Neural cell (in vitro differentiated cells): Measurements from ENCODE around the gene SYNC. TPM values are rescaled to one million over a fixed set of nuclear protein-coding genes. Genes with fewer than 3 reads are reported as not detected.
A peak's percentile ranks its signal among the peaks of the same experiment; 100 is the strongest.

Experiments used
- H2AFZ ChIP-seq: fragments of 200-600, 300-800 bp; sonication (generic), shearing (Covaris generic); 2 replicates; pipeline ENCODE4 v1.6.0; 2014; ENCODE audit warnings: low read depth, mild to moderate bottlenecking, antibody characterized with exemption, low read length, moderate library complexity
- H3F3A ChIP-seq: fragments of 200-600 bp; shearing (Covaris generic); 2 replicates; pipeline ENCODE4 v1.6.1; 2016; ENCODE audit warnings: mild to moderate bottlenecking, moderate library complexity, mixed read lengths, antibody characterized with exemption, low read length; ENCODE audit not compliant: insufficient read depth, poor library complexity, severe bottlenecking
- H3K27ac ChIP-seq: fragments of 200-600, 300-800 bp; sonication (generic), shearing (Covaris generic); 2 replicates; pipeline ENCODE4 v1.5.1; 2014; ENCODE audit warnings: mild to moderate bottlenecking, low read length, moderate library complexity
- H3K27me3 ChIP-seq: fragments of 300-800, 200-600 bp; sonication (generic), shearing (Covaris generic); 2 replicates; pipeline ENCODE4 v1.6.0; 2014; ENCODE audit warnings: mild to moderate bottlenecking, low read depth, low read length, moderate library complexity; ENCODE audit not compliant: insufficient read depth
- H3K36me3 ChIP-seq: fragments of 300-800, 200-600 bp; sonication (generic), shearing (Covaris generic); 2 replicates; pipeline ENCODE4 v1.5.1; 2014; ENCODE audit warnings: mild to moderate bottlenecking, antibody characterized with exemption, low read length, moderate library complexity; ENCODE audit not compliant: insufficient read depth
- H3K4me2 ChIP-seq: fragments of 300-800, 200-600 bp; sonication (generic), shearing (Covaris generic); 2 replicates; pipeline ENCODE4 v1.6.0; 2014; ENCODE audit warnings: mild to moderate bottlenecking, low read length
- H3K4me3 ChIP-seq: fragments of 300-800, 200-600 bp; sonication (generic), shearing (Covaris generic); 2 replicates; pipeline ENCODE4 v1.5.1; 2014; ENCODE audit warnings: mild to moderate bottlenecking, low read length, moderate library complexity
- H3K79me2 ChIP-seq: fragments of 200-600 bp; shearing (Covaris generic); replicated peaks from 2 replicates; pipeline ENCODE4 v1.6.0; 2014; ENCODE audit warnings: mild to moderate bottlenecking, low read length, moderate library complexity; ENCODE audit not compliant: insufficient read depth
- H3K9ac ChIP-seq: fragments of 300-800, 200-600 bp; sonication (generic), shearing (Covaris generic); 2 replicates; pipeline ENCODE4 v1.6.1; 2016; ENCODE audit warnings: mild to moderate bottlenecking, low read length, mixed read lengths
- H3K9me2 ChIP-seq: fragments of 200-600 bp; shearing (Covaris generic); 2 replicates; pipeline ENCODE4 v1.6.1; 2016; ENCODE audit warnings: mild to moderate bottlenecking, low read length, mixed read lengths; ENCODE audit not compliant: insufficient read depth
- H3K9me3 ChIP-seq: fragments of 200-600, 300-800 bp; sonication (generic), shearing (Covaris generic); 2 replicates; pipeline ENCODE4 v1.6.1; 2016; ENCODE audit warnings: mild to moderate bottlenecking, mixed run types, low read length, moderate library complexity, mixed read lengths
- H4K20me1 ChIP-seq: fragments of 200-600 bp; shearing (Covaris generic); 2 replicates; pipeline ENCODE4 v1.6.1; 2016; ENCODE audit warnings: mild to moderate bottlenecking, mixed run types; ENCODE audit not compliant: insufficient read depth
- EP300 ChIP-seq: fragments of 450-650 bp; conservative IDR thresholded peaks from 2 replicates; pipeline ENCODE4 v1.6.1; 2014; ENCODE audit warnings: antibody characterized with exemption, mild to moderate bottlenecking, moderate library complexity; ENCODE audit not compliant: poor library complexity, severe bottlenecking
- EZH2 ChIP-seq: fragments of 200-600, 300-800 bp; shearing (Covaris generic), sonication (generic); IDR thresholded peaks from 2 replicates; pipeline ENCODE4 v1.6.1; 2014; ENCODE audit warnings: antibody characterized with exemption, low read length, borderline replicate concordance, mild to moderate bottlenecking; ENCODE audit not compliant: insufficient read depth, poor library complexity, severe bottlenecking
- MXI1 ChIP-seq: fragments of 450-650 bp; conservative IDR thresholded peaks from 2 replicates; pipeline ENCODE4 v1.6.1; 2014; ENCODE audit warnings: antibody characterized with exemption, mild to moderate bottlenecking; ENCODE audit not compliant: poor library complexity, severe bottlenecking
- POLR2AphosphoS5 ChIP-seq: IDR thresholded peaks from 2 replicates; pipeline ENCODE4 v1.6.1; 2012
- RAD21 ChIP-seq: fragments of 450-650 bp; conservative IDR thresholded peaks from 2 replicates; pipeline ENCODE4 v1.6.1; 2014; ENCODE audit warnings: antibody characterized with exemption, mild to moderate bottlenecking, moderate library complexity
- SMC3 ChIP-seq: fragments of 450-650 bp; conservative IDR thresholded peaks from 2 replicates; pipeline ENCODE4 v1.6.1; 2014; ENCODE audit warnings: antibody characterized with exemption, mild to moderate bottlenecking, moderate library complexity; ENCODE audit not compliant: poor library complexity
- TAF1 ChIP-seq: IDR thresholded peaks from 2 replicates; pipeline ENCODE4 v1.6.1; 2012; ENCODE audit warnings: low read depth
- polyA plus RNA-seq: library from polyadenylated mRNA; depleted of rRNA; stranded (reverse); fragments of >200 nt; gene quantifications from 2 replicates; pipeline ENCODE4 v1.2.3, GENCODE V29; 2014
- TF ChIP-seq, protein P1 (sequence below): IDR thresholded peaks from 2 replicates; pipeline ENCODE4 v1.6.1; 2012; ENCODE audit warnings: borderline replicate concordance
- TF ChIP-seq, protein P2 (sequence below): fragments of 450-650 bp; IDR thresholded peaks from 2 replicates; pipeline ENCODE4 v1.5.1; 2014; ENCODE audit warnings: antibody characterized with exemption, mild to moderate bottlenecking, moderate library complexity; ENCODE audit not compliant: poor library complexity, severe bottlenecking

Gene SYNC
- polyA plus RNA-seq, 1 donor from 2014 or later, result not detected

GRCh38 chr1:32659581-32659980, 43.0 kb downstream of the SYNC start:
- no peak overlapping the region for H3K27ac ChIP-seq
- no peaks in the 10 kb centered on the region for H3F3A ChIP-seq
- H3K36me3 ChIP-seq, result no peaks in the 10 kb centered on the region
- no peaks in the 10 kb centered on the region for H3K9me2 ChIP-seq
- no peaks in the 10 kb centered on the region for H4K20me1 ChIP-seq
- H2AFZ ChIP-seq, result no peak overlapping the region
- H3K4me2 ChIP-seq, result no peak overlapping the region
- H3K4me3 ChIP-seq, result no peak overlapping the region
- no peaks in the 10 kb centered on the region for H3K9me3 ChIP-seq
- peaks cover 31% of the 10 kb centered on the region for H3K79me2 ChIP-seq
- H3K27me3 ChIP-seq, result no peaks in the 10 kb centered on the region
- TF ChIP-seq, protein P1, sequence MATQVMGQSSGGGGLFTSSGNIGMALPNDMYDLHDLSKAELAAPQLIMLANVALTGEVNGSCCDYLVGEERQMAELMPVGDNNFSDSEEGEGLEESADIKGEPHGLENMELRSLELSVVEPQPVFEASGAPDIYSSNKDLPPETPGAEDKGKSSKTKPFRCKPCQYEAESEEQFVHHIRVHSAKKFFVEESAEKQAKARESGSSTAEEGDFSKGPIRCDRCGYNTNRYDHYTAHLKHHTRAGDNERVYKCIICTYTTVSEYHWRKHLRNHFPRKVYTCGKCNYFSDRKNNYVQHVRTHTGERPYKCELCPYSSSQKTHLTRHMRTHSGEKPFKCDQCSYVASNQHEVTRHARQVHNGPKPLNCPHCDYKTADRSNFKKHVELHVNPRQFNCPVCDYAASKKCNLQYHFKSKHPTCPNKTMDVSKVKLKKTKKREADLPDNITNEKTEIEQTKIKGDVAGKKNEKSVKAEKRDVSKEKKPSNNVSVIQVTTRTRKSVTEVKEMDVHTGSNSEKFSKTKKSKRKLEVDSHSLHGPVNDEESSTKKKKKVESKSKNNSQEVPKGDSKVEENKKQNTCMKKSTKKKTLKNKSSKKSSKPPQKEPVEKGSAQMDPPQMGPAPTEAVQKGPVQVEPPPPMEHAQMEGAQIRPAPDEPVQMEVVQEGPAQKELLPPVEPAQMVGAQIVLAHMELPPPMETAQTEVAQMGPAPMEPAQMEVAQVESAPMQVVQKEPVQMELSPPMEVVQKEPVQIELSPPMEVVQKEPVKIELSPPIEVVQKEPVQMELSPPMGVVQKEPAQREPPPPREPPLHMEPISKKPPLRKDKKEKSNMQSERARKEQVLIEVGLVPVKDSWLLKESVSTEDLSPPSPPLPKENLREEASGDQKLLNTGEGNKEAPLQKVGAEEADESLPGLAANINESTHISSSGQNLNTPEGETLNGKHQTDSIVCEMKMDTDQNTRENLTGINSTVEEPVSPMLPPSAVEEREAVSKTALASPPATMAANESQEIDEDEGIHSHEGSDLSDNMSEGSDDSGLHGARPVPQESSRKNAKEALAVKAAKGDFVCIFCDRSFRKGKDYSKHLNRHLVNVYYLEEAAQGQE, result no peak
- no peak for TF ChIP-seq TAF1
- no peak for TF ChIP-seq POLR2AphosphoS5
- no peak for TF ChIP-seq EZH2
- no peak for TF ChIP-seq MXI1
- no peak for TF ChIP-seq EP300
- TF ChIP-seq RAD21, result no peak
- TF ChIP-seq, protein P2, sequence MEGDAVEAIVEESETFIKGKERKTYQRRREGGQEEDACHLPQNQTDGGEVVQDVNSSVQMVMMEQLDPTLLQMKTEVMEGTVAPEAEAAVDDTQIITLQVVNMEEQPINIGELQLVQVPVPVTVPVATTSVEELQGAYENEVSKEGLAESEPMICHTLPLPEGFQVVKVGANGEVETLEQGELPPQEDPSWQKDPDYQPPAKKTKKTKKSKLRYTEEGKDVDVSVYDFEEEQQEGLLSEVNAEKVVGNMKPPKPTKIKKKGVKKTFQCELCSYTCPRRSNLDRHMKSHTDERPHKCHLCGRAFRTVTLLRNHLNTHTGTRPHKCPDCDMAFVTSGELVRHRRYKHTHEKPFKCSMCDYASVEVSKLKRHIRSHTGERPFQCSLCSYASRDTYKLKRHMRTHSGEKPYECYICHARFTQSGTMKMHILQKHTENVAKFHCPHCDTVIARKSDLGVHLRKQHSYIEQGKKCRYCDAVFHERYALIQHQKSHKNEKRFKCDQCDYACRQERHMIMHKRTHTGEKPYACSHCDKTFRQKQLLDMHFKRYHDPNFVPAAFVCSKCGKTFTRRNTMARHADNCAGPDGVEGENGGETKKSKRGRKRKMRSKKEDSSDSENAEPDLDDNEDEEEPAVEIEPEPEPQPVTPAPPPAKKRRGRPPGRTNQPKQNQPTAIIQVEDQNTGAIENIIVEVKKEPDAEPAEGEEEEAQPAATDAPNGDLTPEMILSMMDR, result no peak
- no peak for TF ChIP-seq SMC3
- no peak overlapping the region for H3K9ac ChIP-seq

DNA sequence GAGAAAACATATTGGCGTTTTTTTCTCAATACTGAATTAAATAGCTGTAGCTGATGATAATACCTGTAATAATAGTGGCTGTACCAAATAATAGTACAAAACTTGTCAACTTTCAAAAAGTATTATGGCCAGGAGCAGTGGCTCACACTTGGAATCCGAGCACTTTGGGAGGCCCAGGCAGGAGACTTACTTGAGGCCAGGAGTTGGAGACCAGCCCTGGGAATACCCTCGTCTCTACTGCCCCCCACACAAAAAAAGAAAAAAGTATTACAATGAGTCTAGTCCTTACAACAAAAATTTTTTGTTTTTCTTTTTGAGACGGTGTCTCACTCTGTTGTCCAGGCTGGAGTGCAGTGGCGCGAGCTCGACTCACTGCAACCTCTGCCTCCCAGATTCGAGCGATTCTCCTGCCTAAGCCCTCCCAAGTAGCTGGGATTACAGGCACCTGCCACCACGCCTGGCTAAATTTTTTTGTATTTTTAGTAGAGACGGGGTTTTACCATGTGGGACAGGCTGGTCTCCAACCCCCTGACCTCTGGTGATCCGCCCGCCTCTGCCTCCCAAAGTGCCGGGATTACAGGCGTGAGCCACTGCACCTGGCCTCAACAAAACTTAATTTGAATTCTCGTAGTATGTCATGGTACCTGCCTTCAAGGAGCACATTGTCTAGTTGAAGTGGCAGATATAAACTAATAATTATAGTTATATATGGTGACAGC, 50.2 kb downstream of the SYNC start:
- no peaks in the 10 kb centered on the region for H3K27me3 ChIP-seq
- H3K9ac ChIP-seq, result peak overlapping the region; percentile 98
- H3K4me3 ChIP-seq, result peak overlapping the region; percentile 74
- H3K4me2 ChIP-seq, result peak overlapping the region; percentile 72
- no peaks in the 10 kb centered on the region for H3K36me3 ChIP-seq
- no peak overlapping the region for H2AFZ ChIP-seq
- H3K27ac ChIP-seq, result peak overlapping the region; percentile 100
- no peaks in the 10 kb centered on the region for H3K9me2 ChIP-seq
- H3K79me2 ChIP-seq, result peaks cover 76% of the 10 kb centered on the region
- no peak for TF ChIP-seq EZH2
- TF ChIP-seq, protein P2, result no peak
- no peak for TF ChIP-seq RAD21
- no peaks in the 10 kb centered on the region for H4K20me1 ChIP-seq
- H3F3A ChIP-seq, result peaks cover 4% of the 10 kb centered on the region
- no peaks in the 10 kb centered on the region for H3K9me3 ChIP-seq
